C4-2B (cell line): ENCODE measurements around the gene TMX2.

Source experiments
- ZFX ChIP-seq: fragments of 450-650 bp; IDR thresholded peaks from 2 replicates; pipeline ENCODE4 v1.6.1; 2017
- TF ChIP-seq, protein P1 (sequence below): fragments of 450-650 bp; conservative IDR thresholded peaks from 2 replicates; pipeline ENCODE4 v1.5.1; 2017; ENCODE audit warnings: mild to moderate bottlenecking

GRCh38 chr11:57746920-57747319 is 34.5 kb downstream of the TMX2 start:
- TF ChIP-seq, protein P1, sequence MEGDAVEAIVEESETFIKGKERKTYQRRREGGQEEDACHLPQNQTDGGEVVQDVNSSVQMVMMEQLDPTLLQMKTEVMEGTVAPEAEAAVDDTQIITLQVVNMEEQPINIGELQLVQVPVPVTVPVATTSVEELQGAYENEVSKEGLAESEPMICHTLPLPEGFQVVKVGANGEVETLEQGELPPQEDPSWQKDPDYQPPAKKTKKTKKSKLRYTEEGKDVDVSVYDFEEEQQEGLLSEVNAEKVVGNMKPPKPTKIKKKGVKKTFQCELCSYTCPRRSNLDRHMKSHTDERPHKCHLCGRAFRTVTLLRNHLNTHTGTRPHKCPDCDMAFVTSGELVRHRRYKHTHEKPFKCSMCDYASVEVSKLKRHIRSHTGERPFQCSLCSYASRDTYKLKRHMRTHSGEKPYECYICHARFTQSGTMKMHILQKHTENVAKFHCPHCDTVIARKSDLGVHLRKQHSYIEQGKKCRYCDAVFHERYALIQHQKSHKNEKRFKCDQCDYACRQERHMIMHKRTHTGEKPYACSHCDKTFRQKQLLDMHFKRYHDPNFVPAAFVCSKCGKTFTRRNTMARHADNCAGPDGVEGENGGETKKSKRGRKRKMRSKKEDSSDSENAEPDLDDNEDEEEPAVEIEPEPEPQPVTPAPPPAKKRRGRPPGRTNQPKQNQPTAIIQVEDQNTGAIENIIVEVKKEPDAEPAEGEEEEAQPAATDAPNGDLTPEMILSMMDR, result no peak
- no peak for TF ChIP-seq ZFX
